AG08396 (cell line): Measurements from ENCODE around the gene LRIG1.

Experiments
- DNase-seq: peaks from one replicate; pipeline ENCODE4 v3.0.0; 2012; ENCODE audit warnings: low spot score, mixed read lengths

Gene LRIG1

GRCh38 chr3:66402596-66403290 is 98.1 kb downstream of the LRIG1 start:
- DNase-seq: peak; percentile 68

- no peak for DNase-seq
These were observed 98.9 kb downstream of the LRIG1 start for GRCh38 chr3:66401675-66402491.

GRCh38 chr3:66401157-66401550 is 99.7 kb downstream of the LRIG1 start:
- DNase-seq: no peak

GRCh38 chr3:66400411-66401156 is 100.2 kb downstream of the LRIG1 start:
- DNase-seq: no peak

GRCh38 chr3:66399529-66400232 is 101.1 kb downstream of the LRIG1 start:
- DNase-seq: no peak

GRCh38 chr3:66398228-66399025 is 102.4 kb downstream of the LRIG1 start:
- no peak for DNase-seq

- no peak for DNase-seq
These were observed 103.1 kb downstream of the LRIG1 start for GRCh38 chr3:66397745-66398144.

- no peak for DNase-seq
These were observed 103.9 kb downstream of the LRIG1 start for GRCh38 chr3:66396888-66397287.

- no peak for DNase-seq
These were observed 104.6 kb downstream of the LRIG1 start for GRCh38 chr3:66396161-66396760.

GRCh38 chr3:66395635-66396034 is 105.2 kb downstream of the LRIG1 start:
- no peak for DNase-seq

GRCh38 chr3:66394753-66395249 is 106.0 kb downstream of the LRIG1 start:
- DNase-seq: peak; percentile 74

- no peak for DNase-seq
These were observed 106.6 kb downstream of the LRIG1 start for GRCh38 chr3:66394019-66394752.

- no peak for DNase-seq
These were observed 107.4 kb downstream of the LRIG1 start for GRCh38 chr3:66393333-66394005.

GRCh38 chr3:66392966-66393332 is 107.9 kb downstream of the LRIG1 start:
- no peak for DNase-seq

GRCh38 chr3:66392512-66392911 is 108.3 kb downstream of the LRIG1 start:
- DNase-seq: no peak

- DNase-seq: no peak
These were observed 110.8 kb downstream of the LRIG1 start for GRCh38 chr3:66390013-66390412.

GRCh38 chr3:66386925-66387650 is 113.7 kb downstream of the LRIG1 start:
- DNase-seq: no peak

GRCh38 chr3:66386011-66386924 is 114.6 kb downstream of the LRIG1 start:
- DNase-seq: no peak
